C4-2B (cell line): ENCODE measurements around the gene NFIB.

Source experiments
- CTCF ChIP-seq: fragments of 450-650 bp; conservative IDR thresholded peaks from 2 replicates; pipeline ENCODE4 v1.5.1; 2017; ENCODE audit warnings: mild to moderate bottlenecking
- ZFX ChIP-seq: fragments of 450-650 bp; IDR thresholded peaks from 2 replicates; pipeline ENCODE4 v1.6.1; 2017

GRCh38 chr9:14085810-14086209 lies 228.1 kb downstream of the NFIB start:
- no peak for TF ChIP-seq CTCF
- no peak for TF ChIP-seq ZFX
